GM12878 (cell line): ENCODE data around the gene CELSR2.

Experiments used
- CTCF ChIP-seq, 3 experiments: IDR thresholded peaks in 2 of 3; conservative IDR thresholded peaks in 1 of 3; 2 replicates each; pipeline ENCODE4 v1.5.1; 2011; ENCODE audit warnings: low read depth in 3 of 3, low read length in 3 of 3, mild to moderate bottlenecking in 3 of 3, control low read depth in 2 of 3, moderate library complexity in 2 of 3, inconsistent platforms in 1 of 3, mixed read lengths in 1 of 3; ENCODE audit not compliant: control insufficient read depth in 2 of 3, insufficient read depth in 1 of 3; ENCODE audit errors: extremely low read depth in 1 of 3
- ZBTB40 ChIP-seq: fragments of 450-650 bp; IDR thresholded peaks from 2 replicates; pipeline ENCODE4 v1.6.1; 2016; ENCODE audit warnings: mild to moderate bottlenecking, moderate library complexity, borderline replicate concordance

GRCh38 chr1:109306832-109307273 lies 57.5 kb downstream of the CELSR2 start, which contains the start of gene MYBPHL:
- TF ChIP-seq CTCF (IDR thresholded peaks at IDR 0.05 in 2 of 3, conservative IDR thresholded peaks at IDR 0.05 in 1 of 3; ENCODE audit: control insufficient read depth in 2 of 3, extremely low read depth in 1 of 3, insufficient read depth in 1 of 3, low read depth in 3 of 3, low read length in 3 of 3) (no peak), ZBTB40 (no peak)
